GM12874 (cell line): ENCODE measurements around the gene DRC3.

Experiments used
- TF ChIP-seq, protein P1 (sequence below): IDR thresholded peaks from 2 replicates; pipeline ENCODE4 v1.5.1; 2011; ENCODE audit warnings: low read depth, mild to moderate bottlenecking, control low read depth, low read length, moderate library complexity; ENCODE audit not compliant: insufficient read depth

The DRC3 gene

DNA sequence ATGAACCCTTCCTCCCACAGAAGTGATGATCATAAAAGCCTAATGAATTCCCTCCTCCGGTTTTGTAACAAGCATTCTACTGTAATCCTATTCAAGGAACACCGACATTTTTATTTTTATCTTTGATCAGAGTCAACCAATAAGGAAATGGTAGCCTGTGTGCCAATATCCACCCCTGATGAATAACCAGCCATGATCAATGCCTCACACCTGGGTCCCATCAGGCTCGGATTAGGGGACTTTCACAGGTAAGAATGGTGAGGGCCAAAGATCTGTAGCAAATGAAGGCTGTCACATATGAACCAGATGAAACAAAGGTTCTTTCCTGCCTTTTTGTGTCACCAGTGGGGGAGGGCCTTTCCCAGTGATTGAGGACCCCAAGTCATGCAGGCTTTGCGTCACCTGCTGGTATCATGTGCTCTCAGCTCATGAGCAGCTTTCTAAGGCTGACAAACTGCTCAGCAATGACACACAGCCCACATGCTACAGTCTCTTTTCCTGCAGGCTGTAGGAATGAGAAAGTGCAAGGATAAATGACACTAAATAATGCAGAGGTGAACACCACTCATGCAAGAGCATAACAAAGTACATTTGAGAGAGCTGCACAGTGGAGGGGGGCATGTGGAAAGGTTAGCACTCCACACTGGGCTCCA lies 35.3 kb upstream of the DRC3 start:
- TF ChIP-seq, protein P1, sequence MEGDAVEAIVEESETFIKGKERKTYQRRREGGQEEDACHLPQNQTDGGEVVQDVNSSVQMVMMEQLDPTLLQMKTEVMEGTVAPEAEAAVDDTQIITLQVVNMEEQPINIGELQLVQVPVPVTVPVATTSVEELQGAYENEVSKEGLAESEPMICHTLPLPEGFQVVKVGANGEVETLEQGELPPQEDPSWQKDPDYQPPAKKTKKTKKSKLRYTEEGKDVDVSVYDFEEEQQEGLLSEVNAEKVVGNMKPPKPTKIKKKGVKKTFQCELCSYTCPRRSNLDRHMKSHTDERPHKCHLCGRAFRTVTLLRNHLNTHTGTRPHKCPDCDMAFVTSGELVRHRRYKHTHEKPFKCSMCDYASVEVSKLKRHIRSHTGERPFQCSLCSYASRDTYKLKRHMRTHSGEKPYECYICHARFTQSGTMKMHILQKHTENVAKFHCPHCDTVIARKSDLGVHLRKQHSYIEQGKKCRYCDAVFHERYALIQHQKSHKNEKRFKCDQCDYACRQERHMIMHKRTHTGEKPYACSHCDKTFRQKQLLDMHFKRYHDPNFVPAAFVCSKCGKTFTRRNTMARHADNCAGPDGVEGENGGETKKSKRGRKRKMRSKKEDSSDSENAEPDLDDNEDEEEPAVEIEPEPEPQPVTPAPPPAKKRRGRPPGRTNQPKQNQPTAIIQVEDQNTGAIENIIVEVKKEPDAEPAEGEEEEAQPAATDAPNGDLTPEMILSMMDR: no peak

DNA sequence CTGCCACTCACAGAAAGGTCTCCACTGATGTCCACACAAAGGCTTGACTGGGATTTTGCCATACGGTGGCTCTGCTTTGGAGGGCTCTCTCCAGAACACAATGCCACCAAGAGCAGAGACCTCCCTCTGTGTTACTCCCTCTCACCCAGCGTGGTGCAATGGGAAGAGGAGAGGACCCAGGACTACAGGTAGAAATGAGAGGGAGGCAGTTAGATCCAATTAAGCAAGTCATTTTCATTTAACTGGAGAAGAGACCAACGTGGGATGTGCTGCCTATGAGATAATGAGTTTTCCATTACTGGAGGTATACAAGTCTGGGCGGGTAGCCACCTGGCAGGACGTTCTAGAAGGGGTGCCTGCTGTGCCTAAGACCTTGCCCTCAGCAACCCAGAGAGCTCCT lies 34.7 kb upstream of the DRC3 start:
- TF ChIP-seq, protein P1: no peak

DNA sequence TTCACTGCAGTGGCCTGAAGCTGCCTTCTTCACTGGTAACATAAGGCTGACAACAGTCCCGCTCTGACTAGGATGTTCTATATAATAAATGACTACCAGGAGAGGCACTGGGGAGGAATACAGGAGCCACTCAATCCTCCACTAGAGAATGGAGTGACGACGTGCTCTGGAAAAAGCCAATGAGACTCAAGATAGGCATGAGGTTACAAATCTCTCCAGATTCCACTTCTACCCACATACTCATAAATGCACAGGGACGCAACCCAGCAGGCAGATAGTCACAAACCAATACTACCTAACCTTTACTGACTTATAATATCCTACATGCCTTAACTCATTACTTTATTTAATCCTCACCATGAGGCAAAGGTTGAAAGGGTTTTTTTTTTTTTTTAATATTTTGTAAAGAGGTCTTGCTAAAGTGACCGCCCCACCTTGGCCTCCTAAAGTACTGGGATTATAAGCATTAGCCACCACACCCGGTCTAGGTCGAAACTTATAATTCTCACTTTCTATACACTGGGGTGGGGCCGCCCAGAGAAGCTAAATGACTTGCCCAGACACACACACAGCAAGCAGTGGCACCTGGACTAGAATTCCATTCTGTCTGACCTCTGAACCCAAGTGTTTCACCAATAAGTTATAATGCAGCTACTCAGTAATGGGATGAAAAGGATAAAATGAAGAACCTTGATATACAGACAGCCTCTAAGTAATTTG lies 34.1 kb upstream of the DRC3 start:
- TF ChIP-seq, protein P1: no peak

DNA sequence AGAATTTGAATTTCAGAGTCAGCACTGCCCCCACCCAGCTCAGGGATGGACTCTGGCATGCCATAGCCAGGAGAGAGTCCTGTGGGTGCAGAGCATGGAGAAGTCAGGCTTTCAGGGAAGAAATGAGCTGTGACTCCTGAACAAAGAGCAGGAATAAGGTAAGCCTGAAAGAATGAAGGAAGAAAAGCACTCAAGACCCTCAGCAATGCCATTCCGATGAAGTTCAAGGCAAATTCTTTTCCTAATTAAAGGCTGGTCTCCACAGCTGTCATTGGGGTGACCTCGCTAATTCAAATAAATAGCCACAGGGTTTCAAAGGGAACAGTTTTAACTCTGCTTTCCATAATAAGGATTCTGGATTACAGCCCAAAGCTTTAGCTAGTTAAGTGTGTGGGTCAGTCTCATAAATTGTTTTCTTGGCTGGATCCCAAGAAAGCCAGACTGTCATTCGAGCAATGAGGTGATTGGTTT lies 32.2 kb upstream of the DRC3 start:
- TF ChIP-seq, protein P1: no peak

DNA sequence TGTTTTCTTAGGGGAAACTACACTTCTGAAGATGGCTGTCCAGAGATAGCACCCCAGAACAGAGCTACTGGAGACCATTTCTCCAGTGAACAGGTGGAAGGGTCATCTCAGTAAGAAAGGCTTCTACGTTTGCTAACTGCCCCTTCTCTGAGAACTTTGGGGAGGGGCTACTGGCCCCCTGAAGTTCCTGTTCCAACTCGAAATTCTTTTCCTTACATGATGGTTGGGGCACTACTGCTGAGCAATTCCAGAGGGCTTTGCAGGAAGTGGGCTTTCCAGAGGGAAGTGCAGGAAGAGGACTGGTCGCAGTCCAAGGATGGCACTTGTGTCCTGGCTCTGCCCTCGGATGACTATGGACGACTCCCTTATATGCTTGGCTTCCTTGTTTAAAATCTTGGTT lies 31.6 kb upstream of the DRC3 start:
- TF ChIP-seq, protein P1: no peak

DNA sequence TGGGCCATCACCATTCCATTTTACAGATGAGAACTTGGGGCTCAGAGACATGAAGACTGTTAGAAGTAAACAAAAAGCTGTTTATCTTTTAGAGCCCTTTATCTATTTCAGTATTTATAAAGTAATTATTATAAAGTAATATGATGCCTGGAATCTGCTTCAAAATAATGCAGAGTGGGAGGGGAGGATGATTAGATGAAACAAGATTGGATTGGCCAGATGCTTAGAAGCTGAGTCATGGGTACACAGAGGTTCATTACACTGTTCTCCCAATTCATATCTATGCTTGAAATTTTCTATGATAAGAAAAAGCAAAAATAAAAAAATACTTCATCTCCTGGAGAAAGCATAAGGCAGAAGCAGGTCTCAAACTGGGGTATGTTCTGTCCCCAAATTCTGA lies 29.8 kb upstream of the DRC3 start:
- TF ChIP-seq, protein P1: no peak

DNA sequence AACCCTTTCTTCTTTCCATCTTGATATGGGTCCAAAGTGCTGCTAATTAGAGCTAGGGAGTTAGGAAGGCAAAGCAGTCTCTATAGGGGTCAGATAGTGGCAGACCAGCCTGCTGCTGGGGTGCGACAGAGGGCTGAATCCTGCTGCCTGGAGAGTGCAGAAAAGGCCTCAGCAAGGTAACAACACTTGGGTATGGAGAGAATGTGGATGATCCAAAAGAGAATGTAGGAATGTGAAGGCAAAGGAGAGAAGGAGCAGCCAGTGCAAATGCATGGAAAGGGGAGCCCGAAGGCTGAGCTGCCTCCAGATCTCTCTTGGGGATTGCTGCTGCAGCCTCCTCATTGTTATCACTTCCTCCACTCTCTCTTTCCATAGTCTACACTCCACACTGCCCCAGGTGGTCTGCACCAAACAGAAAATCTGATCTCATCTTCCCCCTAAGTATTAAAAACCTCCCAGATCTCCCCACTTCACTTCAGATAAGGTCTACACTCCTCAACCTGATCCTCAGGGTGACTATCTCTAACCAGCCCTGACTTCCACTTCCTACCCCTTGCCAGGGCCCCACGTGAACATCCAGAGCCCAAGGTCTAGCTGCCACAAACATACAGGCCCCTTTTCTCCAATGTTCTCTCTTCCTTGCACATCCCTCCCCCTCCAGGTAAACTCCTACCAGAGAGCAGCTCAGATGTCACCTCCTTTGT lies 29.2 kb upstream of the DRC3 start:
- TF ChIP-seq, protein P1: no peak
